OCI-LY3 (cell line): Measurements from ENCODE around the gene SPATA16.

ENCODE experiments used
- H2AFZ ChIP-seq: fragments of 200-600, 300-600 bp; shearing (Covaris generic); 2 replicates; pipeline ENCODE4 v1.6.0; 2014; ENCODE audit warnings: antibody characterized with exemption, low read depth, low read length
- H3K27ac ChIP-seq: fragments of 200-600, 300-600 bp; sonication (generic); 2 replicates; pipeline ENCODE4 v1.5.1; 2014; ENCODE audit warnings: mild to moderate bottlenecking, low read length, moderate library complexity, mixed read lengths
- H3K27me3 ChIP-seq: fragments of 200-600, 300-600 bp; sonication (generic); 2 replicates; pipeline ENCODE4 v1.6.1; 2014; ENCODE audit warnings: low read depth, low read length, mixed read lengths
- H3K36me3 ChIP-seq: fragments of 200-600, 300-600 bp; sonication (generic); replicated peaks from 2 replicates; pipeline ENCODE3; 2014; ENCODE audit warnings: low read depth, low read length, mixed read lengths
- H3K4me1 ChIP-seq: fragments of 300-600, 200-600 bp; sonication (generic); 2 replicates; pipeline ENCODE4 v1.6.1; 2014; ENCODE audit warnings: low read length, mixed read lengths
- H3K4me2 ChIP-seq: fragments of 200-600, 300-600 bp; sonication (generic); 2 replicates; pipeline ENCODE4 v1.6.1; 2014; ENCODE audit warnings: low read length, mixed read lengths
- H3K4me3 ChIP-seq: fragments of 300-600, 200-600 bp; sonication (generic); 2 replicates; pipeline ENCODE4 v1.5.1; 2014; ENCODE audit warnings: antibody characterized with exemption, mild to moderate bottlenecking, low read length, moderate library complexity
- H3K79me2 ChIP-seq: fragments of 300-600, 200-600 bp; shearing (Covaris generic); 2 replicates; pipeline ENCODE4 v1.6.1; 2014; ENCODE audit warnings: mild to moderate bottlenecking, low read length, mixed read lengths
- H3K9ac ChIP-seq: fragments of 300-600, 200-600 bp; shearing (Covaris generic); 2 replicates; pipeline ENCODE4 v1.6.0; 2014; ENCODE audit warnings: mild to moderate bottlenecking, low read length, moderate library complexity
- H3K9me3 ChIP-seq: fragments of 200-600, 300-600 bp; shearing (Covaris generic); 2 replicates; pipeline ENCODE4 v1.6.1; 2014; ENCODE audit warnings: low read length, mixed read lengths; ENCODE audit not compliant: insufficient read depth
- H4K20me1 ChIP-seq: fragments of 200-600, 300-600 bp; sonication (generic); 2 replicates; pipeline ENCODE4 v1.6.1; 2016; ENCODE audit warnings: low read length, mixed read lengths; ENCODE audit not compliant: insufficient read depth
- CTCF ChIP-seq: fragments of 200-600, 300-600 bp; sonication (generic); IDR thresholded peaks from 2 replicates; pipeline ENCODE4 v1.5.1; 2014; ENCODE audit warnings: antibody characterized with exemption, low read length, low read depth
- EZH2phosphoT487 ChIP-seq: fragments of 200-600 bp; shearing (Covaris generic); IDR thresholded peaks from 2 replicates; pipeline ENCODE4 v1.6.1; 2018; ENCODE audit warnings: antibody characterized with exemption, mixed run types, low read depth

The SPATA16 gene

DNA sequence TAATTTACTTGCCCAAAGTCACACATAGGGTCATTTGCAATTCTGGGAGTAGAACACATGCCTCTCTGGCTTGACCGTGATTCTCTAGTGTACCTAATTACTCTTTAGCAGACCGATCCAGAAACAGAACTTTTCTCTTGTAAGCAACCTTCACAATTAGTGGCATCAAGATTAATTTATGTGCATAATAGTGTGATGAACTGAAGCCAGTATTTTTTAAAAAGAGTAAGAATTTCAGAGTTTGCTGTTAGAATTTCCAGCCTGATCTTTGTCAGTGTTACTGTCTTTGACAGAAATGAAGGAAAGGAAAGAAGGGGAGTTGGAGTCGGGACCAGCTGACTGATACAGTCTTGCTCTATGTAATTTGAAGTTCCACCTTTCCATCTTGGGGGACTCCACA is 137.1 kb downstream of the SPATA16 start:
- Histone ChIP-seq H3K9me3 (no peaks in the 10 kb centered on the region), H3K27me3 (no peaks in the 10 kb centered on the region), H3K4me3 (no peak overlapping the region), H2AFZ (no peak overlapping the region), H3K27ac (no peak overlapping the region), H4K20me1 (no peaks in the 10 kb centered on the region), H3K36me3 (no peaks in the 10 kb centered on the region), H3K9ac (no peak overlapping the region), H3K79me2 (no peaks in the 10 kb centered on the region), H3K4me2 (no peak overlapping the region), H3K4me1 (no peaks in the 10 kb centered on the region)
- TF ChIP-seq EZH2phosphoT487 = no peak
- TF ChIP-seq CTCF = no peak

DNA sequence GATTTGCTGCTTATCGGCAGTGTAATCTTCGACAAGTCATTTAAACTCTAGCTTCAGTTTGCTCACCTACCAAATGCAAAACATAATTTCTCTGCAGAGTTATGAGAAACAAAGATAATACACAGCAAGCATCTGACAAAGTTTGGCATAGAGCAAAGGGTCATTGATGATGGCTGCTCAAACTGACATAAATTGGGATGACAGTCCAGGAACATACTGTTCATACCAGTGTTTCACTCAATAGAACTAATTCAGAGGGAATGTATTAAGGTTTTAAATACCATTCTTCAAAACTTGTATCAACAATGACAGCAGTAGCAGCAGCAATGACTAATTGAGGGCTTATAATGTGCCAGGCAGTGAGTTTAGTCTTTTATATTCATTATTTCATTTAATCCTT is 137.6 kb downstream of the SPATA16 start:
- Histone ChIP-seq H2AFZ (no peak overlapping the region), H3K4me2 (no peak overlapping the region), H3K9ac (no peak overlapping the region), H3K4me3 (no peak overlapping the region), H3K36me3 (no peaks in the 10 kb centered on the region), H3K27ac (no peak overlapping the region), H3K27me3 (no peaks in the 10 kb centered on the region), H4K20me1 (no peaks in the 10 kb centered on the region), H3K4me1 (no peaks in the 10 kb centered on the region), H3K79me2 (no peaks in the 10 kb centered on the region), H3K9me3 (no peaks in the 10 kb centered on the region)
- no peak for TF ChIP-seq EZH2phosphoT487
- no peak for TF ChIP-seq CTCF

- Histone ChIP-seq H3K9me3 (no peaks in the 10 kb centered on the region), H3K4me2 (no peak overlapping the region), H3K4me1 (no peaks in the 10 kb centered on the region), H2AFZ (no peak overlapping the region), H3K9ac (no peak overlapping the region), H3K79me2 (no peaks in the 10 kb centered on the region), H4K20me1 (no peaks in the 10 kb centered on the region), H3K27ac (no peak overlapping the region), H3K36me3 (no peaks in the 10 kb centered on the region), H3K27me3 (no peaks in the 10 kb centered on the region), H3K4me3 (no peak overlapping the region)
- TF ChIP-seq EZH2phosphoT487 (no peak), CTCF (no peak)
These were observed 139.4 kb downstream of the SPATA16 start for GRCh38 chr3:173001622-173002021.

DNA sequence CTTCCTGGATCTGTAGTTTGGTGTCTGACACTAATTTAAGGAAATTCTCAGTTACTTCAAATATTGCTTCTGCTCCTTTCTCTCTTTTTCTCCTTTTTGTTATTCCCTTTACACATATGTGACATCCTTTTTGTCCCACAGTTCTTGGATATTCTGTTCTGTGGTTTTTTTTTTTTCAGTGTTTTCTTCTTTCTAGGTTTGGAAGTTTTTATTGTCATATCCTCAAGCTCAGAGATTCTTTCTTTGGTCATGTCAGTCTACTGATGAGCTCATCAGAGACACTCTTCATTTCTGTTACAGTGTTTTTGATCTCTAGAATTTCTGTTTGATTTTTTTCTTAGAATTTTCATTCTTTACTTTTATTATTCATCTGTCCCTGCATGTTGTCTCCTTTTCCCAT is 140.5 kb downstream of the SPATA16 start:
- Histone ChIP-seq H3K4me1 (no peaks in the 10 kb centered on the region), H3K27me3 (no peaks in the 10 kb centered on the region), H4K20me1 (no peaks in the 10 kb centered on the region), H3K79me2 (no peaks in the 10 kb centered on the region), H3K9me3 (no peaks in the 10 kb centered on the region), H3K4me3 (no peak overlapping the region), H2AFZ (no peak overlapping the region), H3K9ac (no peak overlapping the region), H3K27ac (no peak overlapping the region), H3K36me3 (no peaks in the 10 kb centered on the region), H3K4me2 (no peak overlapping the region)
- no peak for TF ChIP-seq EZH2phosphoT487
- no peak for TF ChIP-seq CTCF
